H9 (cell line): ENCODE measurements around the gene LBHD2. TPM values are rescaled to one million over a fixed set of nuclear protein-coding genes. Genes with fewer than 3 reads are reported as not detected.

Experiments
- DNase-seq: peaks from one replicate; pipeline ENCODE4 v3.0.0-alpha.2; 2017
- H2AFZ ChIP-seq: one replicate; pipeline ENCODE4 v1.6.1; 2013; ENCODE audit warnings: mild to moderate bottlenecking, low read length, control low read depth, moderate library complexity
- H2AK5ac ChIP-seq: 2 replicates; pipeline ENCODE4 v1.6.1; 2013; ENCODE audit warnings: low read length, control low read depth, mixed read lengths; ENCODE audit not compliant: insufficient read length
- H2BK120ac ChIP-seq: one replicate; pipeline ENCODE4 v1.6.1; 2013; ENCODE audit warnings: low read depth, mild to moderate bottlenecking, low read length, control low read depth, inconsistent platforms; ENCODE audit not compliant: poor library complexity, severe bottlenecking
- H2BK12ac ChIP-seq: 2 replicates; pipeline ENCODE4 v1.6.1; 2013; ENCODE audit warnings: low read length, control low read depth, mixed read lengths, low read depth; ENCODE audit not compliant: insufficient read length
- H2BK15ac ChIP-seq: 2 replicates; pipeline ENCODE4 v1.6.1; 2013; ENCODE audit warnings: low read depth, low read length, control low read depth
- H2BK20ac ChIP-seq: one replicate; pipeline ENCODE4 v1.6.1; 2013; ENCODE audit warnings: low read depth, mild to moderate bottlenecking, low read length, control low read depth, inconsistent platforms; ENCODE audit not compliant: poor library complexity, severe bottlenecking
- H2BK5ac ChIP-seq: 2 replicates; pipeline ENCODE4 v1.6.1; 2013; ENCODE audit warnings: low read length, control low read depth, mixed read lengths; ENCODE audit not compliant: insufficient read length
- H3K14ac ChIP-seq: 2 replicates; pipeline ENCODE4 v1.6.1; 2013; ENCODE audit warnings: low read length, control low read depth; ENCODE audit not compliant: insufficient read depth
- H3K18ac ChIP-seq: 2 replicates; pipeline ENCODE4 v1.6.1; 2013; ENCODE audit warnings: low read depth, mild to moderate bottlenecking, mixed read lengths, low read length, control low read depth; ENCODE audit not compliant: insufficient read length
- H3K23ac ChIP-seq: 2 replicates; pipeline ENCODE4 v1.6.1; 2013; ENCODE audit warnings: low read length, control low read depth, mixed read lengths, low read depth; ENCODE audit not compliant: insufficient read length
- H3K23me2 ChIP-seq: 2 replicates; pipeline ENCODE4 v1.6.1; 2013; ENCODE audit warnings: low read depth, mild to moderate bottlenecking, mixed read lengths, low read length, control low read depth; ENCODE audit not compliant: insufficient read length, poor library complexity, severe bottlenecking
- H3K27ac ChIP-seq: 2 replicates; pipeline ENCODE4 v1.5.1; 2013; ENCODE audit warnings: low read length, control low read depth, mixed read lengths, low read depth; ENCODE audit not compliant: insufficient read length
- H3K27me3 ChIP-seq: 2 replicates; pipeline ENCODE4 v1.6.1; 2013; ENCODE audit warnings: low read length, control low read depth, inconsistent platforms; ENCODE audit not compliant: insufficient read depth
- H3K4ac ChIP-seq: 2 replicates; pipeline ENCODE4 v1.6.1; 2013; ENCODE audit warnings: low read depth, mild to moderate bottlenecking, control low read depth, inconsistent platforms, low read length, moderate library complexity
- H3K4me1 ChIP-seq: 2 replicates; pipeline ENCODE4 v1.6.1; 2013; ENCODE audit warnings: low read length, control low read depth, inconsistent platforms; ENCODE audit not compliant: insufficient read depth
- H3K4me2 ChIP-seq: 2 replicates; pipeline ENCODE4 v1.6.1; 2013; ENCODE audit warnings: low read length, control low read depth, mixed read lengths; ENCODE audit not compliant: insufficient read length, insufficient read depth
- H3K56ac ChIP-seq: 2 replicates; pipeline ENCODE4 v1.6.1; 2013; ENCODE audit warnings: low read depth, mild to moderate bottlenecking, mixed read lengths, low read length, control low read depth; ENCODE audit not compliant: insufficient read length
- H3K79me1 ChIP-seq: 2 replicates; pipeline ENCODE4 v1.6.1; 2013; ENCODE audit warnings: low read depth, mild to moderate bottlenecking, moderate library complexity, low read length, control low read depth, inconsistent platforms; ENCODE audit not compliant: insufficient read depth, poor library complexity, severe bottlenecking
- H3K79me2 ChIP-seq: 2 replicates; pipeline ENCODE4 v1.6.1; 2013; ENCODE audit warnings: low read length, control low read depth, inconsistent platforms; ENCODE audit not compliant: insufficient read depth
- H3K9ac ChIP-seq: 2 replicates; pipeline ENCODE4 v1.6.1; 2013; ENCODE audit warnings: low read length, control low read depth, mixed read lengths; ENCODE audit not compliant: insufficient read length; ENCODE audit errors: extremely low read depth
- H3K9me3 ChIP-seq: one replicate; pipeline ENCODE4 v1.6.1; 2013; ENCODE audit warnings: low read depth, low read length, inconsistent platforms; ENCODE audit not compliant: control insufficient read depth
- H3T11ph ChIP-seq: one replicate; pipeline ENCODE4 v1.6.1; 2013; ENCODE audit warnings: mild to moderate bottlenecking, low read length, control low read depth, inconsistent platforms
- H4K20me1 ChIP-seq: one replicate; pipeline ENCODE4 v1.6.1; 2013; ENCODE audit not compliant: control insufficient read depth, insufficient read length, insufficient read depth
- H4K5ac ChIP-seq: 2 replicates; pipeline ENCODE4 v1.6.1; 2013; ENCODE audit warnings: low read depth, mild to moderate bottlenecking, mixed read lengths, low read length, control low read depth; ENCODE audit not compliant: insufficient read length
- H4K8ac ChIP-seq: replicated peaks from 2 replicates; pipeline ENCODE4 v1.6.1; 2013; ENCODE audit warnings: low read length, control low read depth, mixed read lengths, low read depth; ENCODE audit not compliant: insufficient read length
- H4K91ac ChIP-seq: 2 replicates; pipeline ENCODE4 v1.6.1; 2013; ENCODE audit warnings: low read depth, mild to moderate bottlenecking, moderate library complexity, mixed read lengths, low read length, control low read depth; ENCODE audit not compliant: insufficient read length
- H3K27ac Mint-ChIP-seq, 3 experiments: 2 replicates in 2 of 3; 3 replicates in 1 of 3; pipeline ENCODE4 v1.8.0; 2020 to 2021; ENCODE audit warnings: mixed read lengths in 3 of 3, mild to moderate bottlenecking in 1 of 3, moderate library complexity in 1 of 3
- H3K27me3 Mint-ChIP-seq: 2 replicates; pipeline ENCODE4 v1.8.0; 2021; ENCODE audit warnings: low read depth, mild to moderate bottlenecking, moderate library complexity, mixed read lengths
- H3K36me3 Mint-ChIP-seq, 3 experiments: 2 replicates in 2 of 3; 3 replicates in 1 of 3; pipeline ENCODE4 v1.8.0; 2020 to 2021; ENCODE audit warnings: low read depth in 3 of 3, mixed read lengths in 3 of 3; ENCODE audit not compliant: insufficient read depth in 1 of 3
- H3K4me1 Mint-ChIP-seq, 2 experiments: 2 replicates each; pipeline ENCODE4 v1.8.0; 2020; ENCODE audit warnings: mixed read lengths in 2 of 2
- H3K4me3 Mint-ChIP-seq, 2 experiments: 2 replicates in 1 of 2; 3 replicates in 1 of 2; pipeline ENCODE4 v1.8.0; 2020 to 2021; ENCODE audit warnings: mild to moderate bottlenecking in 2 of 2, mixed read lengths in 2 of 2, moderate library complexity in 1 of 2
- H3K9me3 Mint-ChIP-seq, 2 experiments: 2 replicates in 1 of 2; 3 replicates in 1 of 2; pipeline ENCODE4 v1.8.0; 2020; ENCODE audit warnings: mild to moderate bottlenecking in 2 of 2, mixed read lengths in 2 of 2, moderate library complexity in 1 of 2
- CTCF ChIP-seq: fragments of 200-600 bp; sonication (generic); conservative IDR thresholded peaks from 3 replicates; pipeline ENCODE4 v1.8.0; 2021; ENCODE audit warnings: antibody characterized with exemption, mild to moderate bottlenecking
- WGBS: extraction: QIAGEN DNeasy Blood & Tissue Kit; methylation state at CpG from one replicate; pipeline ENCODE4 v1.1.7; 2013; ENCODE audit warnings: missing lambda C conversion rate, low lambda C conversion rate, mixed read lengths; ENCODE audit not compliant: insufficient read length; ENCODE audit errors: extremely low coverage; 5-methylcytosine and 5-hydroxymethylcytosine counted together
- total RNA-seq: library from RNA; stranded (reverse); gene quantifications from 2 replicates; pipeline ENCODE4 v1.2.1, GENCODE V29; 2021

The LBHD2 gene
- total RNA-seq, 1 experiment from 2014 or later: not detected

- peak overlapping the region; percentile 13 for H4K8ac ChIP-seq
- no peak overlapping the region for H2BK120ac ChIP-seq
- no peak overlapping the region for H3T11ph ChIP-seq
- Mint-ChIP-seq H3K36me3 (peaks cover 9 to 35% (median 17%) of the 10 kb centered on the region in 3 experiments; a peak in 6 of 7 replicates), H3K4me3 (peak overlapping the region in 1 of 2 experiments; percentile 7; a peak in 1 of 5 replicates), H3K4me1 (peaks cover 8 to 21% of the 10 kb centered on the region in 2 experiments), H3K27ac (peak overlapping the region; percentile 44 to 70 (median 61); a peak in 3 of 7 replicates), H3K9me3 (no peaks in the 10 kb centered on the region; a peak in 1 of 5 replicates), H3K27me3 (peaks cover 9% of the 10 kb centered on the region)
- no peaks in the 10 kb centered on the region for H3K23me2 ChIP-seq
- DNase-seq: no peak
- H3K79me1 ChIP-seq: no peaks in the 10 kb centered on the region
- H3K23ac ChIP-seq: no peak overlapping the region
- H2BK12ac ChIP-seq: no peak overlapping the region
- H3K79me2 ChIP-seq: no peaks in the 10 kb centered on the region
- no peaks in the 10 kb centered on the region for H3K9me3 ChIP-seq
- no peak overlapping the region for H4K91ac ChIP-seq
- H3K14ac ChIP-seq: no peak overlapping the region
- no peak for TF ChIP-seq CTCF
- H2BK15ac ChIP-seq: no peak overlapping the region
- H4K20me1 ChIP-seq: peaks cover 4% of the 10 kb centered on the region
- H3K4ac ChIP-seq: no peak overlapping the region
- no peak overlapping the region for H3K18ac ChIP-seq
- no peak overlapping the region for H2AK5ac ChIP-seq
- no peak overlapping the region for H3K9ac ChIP-seq
- no peak overlapping the region for H3K4me2 ChIP-seq
- no CpG with 5 or more reads among the region's 39 CpGs for WGBS
- H4K5ac ChIP-seq: peak overlapping the region; percentile 6
- H2BK20ac ChIP-seq: no peak overlapping the region
- H3K27me3 ChIP-seq: no peaks in the 10 kb centered on the region
- H2BK5ac ChIP-seq: no peak overlapping the region
- no peak overlapping the region for H3K27ac ChIP-seq
- H3K4me1 ChIP-seq: no peaks in the 10 kb centered on the region; the same call in 1 of the 2 replicates
- H2AFZ ChIP-seq: no peak overlapping the region
- H3K56ac ChIP-seq: no peak overlapping the region
Observed at GRCh38 chr14:103132381-103133209, 48.6 kb downstream of the LBHD2 start.
